ENCODE measurements around the gene HIVEP2.

Gene HIVEP2

DNA sequence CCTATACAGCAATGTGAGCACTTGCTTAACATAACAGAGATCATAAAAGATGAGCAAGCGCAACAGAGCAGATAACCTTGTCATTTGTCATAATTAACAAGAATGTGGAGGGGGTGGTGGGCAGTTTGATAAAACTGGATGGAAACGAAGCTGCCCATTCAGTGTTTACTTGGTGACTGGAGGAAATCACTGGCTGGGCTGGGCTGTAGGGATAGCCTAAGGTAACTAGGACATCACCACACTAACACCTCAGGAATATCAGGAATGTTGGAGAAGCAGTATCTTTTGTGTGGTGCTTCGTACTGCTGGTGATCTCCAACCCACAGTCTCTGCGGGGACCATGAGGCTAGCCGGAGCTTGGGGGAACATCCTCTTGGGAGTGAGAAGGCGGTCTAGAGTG, 218.4 kb downstream of the HIVEP2 start:
- DNase-seq, result no peak

DNA sequence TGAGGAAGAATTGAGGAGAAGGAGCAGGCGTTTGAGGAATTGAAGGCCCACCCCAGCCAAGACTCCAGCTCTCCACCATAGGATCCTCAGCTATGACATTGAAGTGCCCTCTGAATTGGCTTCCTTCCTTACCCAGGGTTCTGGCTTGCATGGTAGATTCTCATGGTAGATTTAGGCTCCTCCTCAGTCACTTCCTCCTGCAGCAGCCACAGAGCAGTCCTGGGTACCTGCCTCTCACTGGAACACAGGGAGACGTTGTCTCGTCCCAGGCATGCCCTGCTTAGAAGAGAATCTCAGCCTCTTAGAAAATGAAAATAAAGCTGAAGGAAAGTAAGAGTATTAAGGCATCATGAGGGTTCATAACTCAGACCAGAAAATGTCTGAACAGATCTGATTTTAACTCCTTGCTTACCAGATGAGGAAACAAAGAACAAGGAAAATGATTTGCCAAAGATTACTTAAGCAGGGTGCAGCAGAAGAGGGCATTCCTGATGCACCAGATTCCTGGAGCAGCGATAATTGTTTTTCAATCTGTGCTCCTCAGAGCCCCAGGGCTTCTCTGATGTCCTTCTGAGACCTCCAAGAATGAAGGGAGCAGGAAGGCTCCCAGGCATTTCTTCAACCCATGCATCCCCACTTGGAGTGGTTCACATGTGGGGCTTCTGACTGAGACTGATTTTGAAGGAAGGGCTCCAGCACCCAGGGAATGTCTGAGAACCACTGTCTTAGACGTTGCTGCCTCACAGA, 219.8 kb downstream of the HIVEP2 start:
- DNase-seq, result no peak

DNA sequence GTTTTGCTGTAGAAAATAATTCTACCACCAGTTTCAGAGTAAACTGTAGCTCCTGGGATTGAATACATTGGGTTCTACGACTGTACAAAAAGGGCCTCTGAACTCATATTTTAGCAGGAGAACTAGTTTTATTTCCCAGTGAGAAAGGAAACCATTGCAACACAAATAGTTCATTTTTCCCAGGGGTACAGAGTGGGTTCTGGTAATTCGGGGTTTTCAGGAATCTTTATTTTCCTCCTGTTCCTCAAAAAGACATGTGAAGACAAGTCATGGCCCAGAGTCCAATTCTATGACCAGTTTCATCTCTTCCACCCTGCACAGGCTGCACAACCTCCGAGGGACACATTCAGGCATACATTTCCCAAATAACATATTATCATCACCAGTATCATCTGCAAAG, 222.1 kb downstream of the HIVEP2 start:
- no peak for DNase-seq

DNA sequence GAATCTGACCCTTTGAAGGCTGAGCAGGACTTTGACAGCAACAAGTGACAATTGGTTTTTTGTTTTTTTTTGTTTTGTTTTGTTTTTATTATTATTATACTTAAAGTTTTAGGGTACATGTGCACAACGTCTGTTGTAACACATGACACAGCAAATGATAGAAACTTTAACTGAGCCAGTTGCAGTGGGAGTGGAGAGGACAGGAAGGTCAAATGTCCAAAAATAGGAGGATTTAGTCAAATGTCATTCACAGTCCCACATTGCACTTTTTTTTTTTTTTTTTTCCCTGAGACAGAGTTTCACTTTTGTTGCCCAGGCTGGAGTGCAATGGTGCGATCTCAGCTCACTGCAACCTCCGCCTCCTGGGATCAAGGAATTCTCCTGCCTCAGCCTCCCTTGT, 223.0 kb downstream of the HIVEP2 start:
- DNase-seq, result no peak

GRCh38 chr6:142721215-142721920, 223.6 kb downstream of the HIVEP2 start:
- DNase-seq, result no peak

DNA sequence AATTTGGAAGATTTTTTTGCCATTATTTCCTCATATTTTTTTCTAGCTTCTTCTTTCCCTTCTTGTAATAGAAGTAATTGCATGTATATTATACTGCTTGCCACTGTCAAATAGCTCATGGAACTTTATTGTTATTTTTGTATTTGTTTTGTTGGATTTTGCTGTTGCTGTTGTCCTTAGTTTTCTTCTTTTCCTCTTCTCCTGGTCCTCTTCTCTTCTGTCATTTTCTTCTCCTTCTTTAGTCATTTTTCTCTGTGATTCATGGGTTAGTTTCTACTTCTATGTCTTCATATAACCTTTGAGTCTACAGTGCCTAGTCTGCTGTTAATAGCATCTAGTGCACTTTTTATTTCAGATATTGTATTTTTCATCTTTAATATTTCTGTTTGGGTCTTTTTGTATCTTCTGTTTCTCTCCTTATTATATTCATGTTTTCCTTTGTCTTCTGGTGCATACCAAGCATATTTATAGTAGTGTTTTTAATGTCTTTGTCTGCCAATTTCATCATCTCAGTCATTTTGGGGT, 226.2 kb downstream of the HIVEP2 start:
- DNase-seq, result no peak

GRCh38 chr6:142716097-142716496, 228.9 kb downstream of the HIVEP2 start:
- no peak for DNase-seq

DNA sequence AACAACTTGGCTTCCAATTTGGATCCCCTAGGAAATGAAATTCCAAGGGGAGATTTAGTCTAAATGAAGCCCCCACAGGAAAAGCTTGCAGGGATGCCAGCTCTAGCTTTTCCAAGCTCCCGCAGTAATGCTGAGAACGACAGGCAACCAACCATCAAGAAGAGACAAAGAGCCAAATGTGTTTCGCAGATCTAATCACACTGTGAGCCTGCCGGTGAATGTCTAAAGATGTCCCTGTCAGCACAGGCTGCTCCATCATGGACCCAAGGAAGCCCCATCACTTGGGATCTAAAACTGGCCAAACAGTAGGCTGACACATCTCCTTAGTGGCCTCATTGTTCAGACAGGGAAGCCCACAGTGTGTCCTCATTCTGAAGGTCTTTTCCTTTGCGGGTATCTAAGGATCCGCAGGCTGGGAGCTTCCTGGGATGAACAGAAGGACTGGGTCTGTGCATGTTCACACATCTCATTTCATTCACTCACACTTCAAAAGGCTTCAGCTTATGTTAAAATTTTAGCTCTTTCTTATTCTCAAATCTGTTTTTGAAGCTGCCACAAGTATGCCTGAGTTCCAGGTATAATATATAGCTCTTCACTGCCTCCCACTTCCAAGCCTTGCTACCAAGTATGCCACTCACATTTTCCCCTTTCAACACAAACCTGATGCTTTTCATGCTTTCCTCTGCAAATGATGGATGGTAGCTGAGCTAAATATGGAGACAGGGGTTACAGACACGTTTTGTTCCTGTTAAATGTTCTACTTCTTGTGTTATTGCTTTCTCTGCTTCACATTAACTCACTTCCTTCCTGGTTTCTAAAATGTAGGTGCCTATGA, 229.8 kb downstream of the HIVEP2 start:
- DNase-seq, result peak; percentile 21 to 30

DNA sequence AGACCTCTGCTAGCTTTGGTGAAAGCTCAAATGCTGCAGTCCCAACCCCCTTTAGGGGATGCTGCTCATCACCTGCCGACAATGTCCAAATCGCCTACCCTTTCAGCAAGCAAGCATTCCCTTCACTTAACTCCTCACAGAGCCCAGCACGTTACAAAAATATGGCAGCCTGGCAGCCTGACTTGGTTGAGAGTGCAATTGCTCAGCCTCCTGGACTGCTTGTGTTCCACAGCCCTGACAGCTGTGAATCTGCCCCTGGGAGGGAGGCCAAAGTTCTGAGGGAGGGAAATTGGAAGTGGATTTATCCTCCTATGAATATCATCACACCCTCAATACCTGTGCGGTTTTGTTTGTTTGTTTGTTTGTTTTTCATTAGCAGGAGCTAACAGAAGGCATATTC, 231.0 kb downstream of the HIVEP2 start:
- DNase-seq, result no peak

- DNase-seq, result no peak
These were observed 232.7 kb downstream of the HIVEP2 start for GRCh38 chr6:142712231-142712630.

DNA sequence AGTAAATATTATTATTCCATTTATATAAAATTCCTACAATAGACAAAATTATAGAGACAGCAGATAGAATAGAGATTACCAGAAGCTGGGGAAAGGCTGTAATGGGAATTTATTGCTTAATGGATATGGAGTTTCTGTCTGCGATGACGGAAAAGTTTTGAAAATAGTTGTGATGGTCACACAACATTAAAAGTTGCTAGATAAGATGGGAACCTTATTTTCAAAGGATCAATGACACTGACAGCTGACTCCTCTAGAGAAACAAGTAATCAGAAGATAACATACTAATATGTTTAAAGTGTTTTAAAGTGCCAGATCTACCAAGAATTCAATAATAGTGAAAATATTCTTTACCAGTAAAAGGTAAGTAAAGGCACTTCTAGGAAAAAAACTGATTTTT, 236.3 kb downstream of the HIVEP2 start:
- DNase-seq, result no peak

- DNase-seq, result no peak
These were observed 237.7 kb downstream of the HIVEP2 start for GRCh38 chr6:142707255-142707654.

GRCh38 chr6:142706210-142706609, 238.8 kb downstream of the HIVEP2 start:
- DNase-seq, result no peak

DNA sequence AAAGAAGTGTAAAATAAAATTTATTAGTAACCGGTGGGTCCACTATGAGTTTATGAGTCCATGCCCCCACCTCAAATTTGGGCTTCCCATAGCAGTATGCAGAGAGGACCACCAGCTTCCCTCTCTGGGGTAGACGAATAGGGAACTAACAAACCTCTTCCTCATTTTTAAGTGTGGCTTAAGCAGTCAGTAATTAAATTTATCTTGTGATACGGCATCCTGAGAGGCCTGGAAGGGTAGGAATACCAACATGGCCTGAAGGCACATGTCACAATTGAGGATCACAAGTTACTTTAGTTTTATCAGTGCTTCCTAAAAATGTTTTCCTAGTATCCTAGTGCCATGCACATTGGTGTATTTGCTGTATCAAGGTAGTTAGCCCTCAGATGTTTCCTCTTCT, 239.9 kb downstream of the HIVEP2 start:
- peak; percentile 37 to 68 for DNase-seq

DNA sequence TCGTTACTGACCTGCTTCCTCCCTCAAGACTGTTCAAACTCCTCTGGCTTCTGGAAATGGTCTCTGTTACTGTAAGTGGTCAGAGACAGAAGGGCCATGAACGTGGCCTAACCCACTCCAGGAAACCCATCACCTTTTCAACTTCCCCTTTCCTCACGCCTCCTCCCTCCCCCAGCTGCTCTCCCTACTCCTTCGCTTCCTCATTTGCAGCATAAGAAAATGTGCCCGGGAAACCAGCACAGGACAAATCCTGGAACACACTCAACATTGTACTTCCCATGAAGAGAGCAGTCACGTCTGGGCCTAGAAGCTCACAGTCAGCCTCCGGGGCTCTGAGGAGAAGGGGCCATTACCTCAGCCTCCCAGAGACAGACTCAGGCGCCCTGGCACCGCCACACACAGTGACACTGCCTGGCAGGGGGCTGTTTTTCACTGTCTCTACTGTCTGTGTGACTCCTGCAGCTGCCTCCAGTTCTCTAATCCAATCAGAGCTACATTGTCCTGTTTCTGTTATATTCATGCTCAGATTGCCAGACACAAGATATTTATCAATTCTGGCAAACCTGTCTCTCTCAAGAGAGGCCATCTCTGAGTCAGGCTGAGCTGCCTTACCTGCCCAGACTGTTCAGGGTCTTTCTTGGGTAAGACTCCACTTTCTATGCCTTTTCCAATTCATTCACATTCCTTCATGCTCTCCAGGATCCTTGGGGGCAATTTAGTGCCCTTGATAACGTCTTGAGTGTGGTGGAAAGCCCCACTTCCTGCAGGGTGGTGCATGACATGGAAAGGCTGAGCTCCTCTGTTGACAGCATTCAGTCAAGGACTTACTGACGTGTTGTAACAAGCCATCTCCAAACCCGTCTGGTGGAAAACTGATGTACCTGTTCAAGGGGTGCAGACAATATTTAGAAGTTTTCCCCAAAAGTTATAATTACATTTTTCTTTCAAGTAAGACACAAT, 242.2 kb downstream of the HIVEP2 start:
- DNase-seq, result peak; percentile 90 to 94
